Activated CD4-positive, alpha-beta T cell treated with anti-CD3 and anti-CD28 coated beads for 24 hours (primary cell): ENCODE results near the gene ZNF479.
"Not testable (repeated sequence)": the region's sequence is repeated elsewhere in the genome, so short reads cannot be mapped to it uniquely, and the experiment has no call there.

ENCODE experiments used
- DNase-seq, 2 donors: peaks; one replicate each; pipeline ENCODE4 v3.0.0-alpha.2; 2020; ENCODE audit warnings: low read depth in 2 of 2

ZNF479 gene

GRCh38 chr7:57132336-57132735, at the start of gene ZNF479:
TSS of gene ZNF479 (minus strand) at chr7:57132436. CDS start at chr7:57132324, 112 bp downstream.
- not testable (repeated sequence) for DNase-seq

- no peak for DNase-seq
These were observed 49.8 kb upstream of the ZNF479 start for GRCh38 chr7:57182031-57182430.

GRCh38 chr7:57181281-57181680, 49.0 kb upstream of the ZNF479 start:
- DNase-seq: no peak

DNA sequence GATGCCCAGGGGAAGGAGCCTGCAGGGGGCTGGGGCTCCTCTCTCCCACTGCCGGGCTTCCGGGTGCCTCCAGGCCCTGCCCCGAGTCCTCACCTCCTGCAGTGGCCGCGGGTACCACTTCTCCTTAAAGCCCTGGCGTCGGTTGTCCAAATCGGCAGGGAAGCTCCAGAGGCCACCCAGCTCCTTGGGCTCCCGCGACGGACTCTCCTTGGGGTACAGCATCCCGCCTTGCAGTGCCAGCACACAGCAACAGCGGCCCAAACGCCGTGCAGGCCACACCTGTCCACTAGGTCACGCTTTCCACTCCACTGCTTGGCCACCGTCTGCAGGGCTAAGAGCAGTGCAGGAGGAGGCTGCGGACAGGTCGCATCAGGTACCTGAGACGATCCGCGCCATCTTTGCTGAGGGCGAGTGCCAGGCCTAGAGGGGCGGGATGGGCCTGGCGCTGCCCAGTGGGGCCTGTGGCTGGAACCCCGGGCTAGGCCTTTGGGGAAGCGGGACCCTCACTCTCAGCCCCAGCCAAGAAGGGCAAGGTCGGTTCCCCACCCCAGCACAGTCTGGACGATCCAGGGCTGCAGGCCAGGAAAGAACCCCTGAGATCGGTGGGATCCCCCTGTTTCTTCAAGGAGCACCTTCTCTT, 47.7 kb upstream of the ZNF479 start:
- DNase-seq: no peak

DNA sequence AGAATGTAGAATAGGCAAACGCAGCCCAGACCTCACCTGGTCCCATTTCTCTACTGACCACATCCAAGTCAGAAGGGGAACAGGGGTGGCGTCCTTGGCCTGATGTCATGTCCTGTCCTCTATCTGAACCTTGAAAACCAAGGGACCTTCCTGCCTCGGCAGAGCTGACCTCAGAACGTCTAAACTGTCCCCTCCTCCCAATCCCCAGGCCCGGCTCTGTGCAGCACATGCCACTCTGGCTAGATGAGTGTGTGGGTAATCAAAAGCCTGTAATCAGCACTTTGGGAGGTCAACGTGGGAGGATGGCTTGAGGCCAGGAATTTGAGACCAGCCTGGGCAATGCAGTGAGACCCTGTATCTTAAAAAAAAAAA, 46.5 kb upstream of the ZNF479 start:
- no peak for DNase-seq

DNA sequence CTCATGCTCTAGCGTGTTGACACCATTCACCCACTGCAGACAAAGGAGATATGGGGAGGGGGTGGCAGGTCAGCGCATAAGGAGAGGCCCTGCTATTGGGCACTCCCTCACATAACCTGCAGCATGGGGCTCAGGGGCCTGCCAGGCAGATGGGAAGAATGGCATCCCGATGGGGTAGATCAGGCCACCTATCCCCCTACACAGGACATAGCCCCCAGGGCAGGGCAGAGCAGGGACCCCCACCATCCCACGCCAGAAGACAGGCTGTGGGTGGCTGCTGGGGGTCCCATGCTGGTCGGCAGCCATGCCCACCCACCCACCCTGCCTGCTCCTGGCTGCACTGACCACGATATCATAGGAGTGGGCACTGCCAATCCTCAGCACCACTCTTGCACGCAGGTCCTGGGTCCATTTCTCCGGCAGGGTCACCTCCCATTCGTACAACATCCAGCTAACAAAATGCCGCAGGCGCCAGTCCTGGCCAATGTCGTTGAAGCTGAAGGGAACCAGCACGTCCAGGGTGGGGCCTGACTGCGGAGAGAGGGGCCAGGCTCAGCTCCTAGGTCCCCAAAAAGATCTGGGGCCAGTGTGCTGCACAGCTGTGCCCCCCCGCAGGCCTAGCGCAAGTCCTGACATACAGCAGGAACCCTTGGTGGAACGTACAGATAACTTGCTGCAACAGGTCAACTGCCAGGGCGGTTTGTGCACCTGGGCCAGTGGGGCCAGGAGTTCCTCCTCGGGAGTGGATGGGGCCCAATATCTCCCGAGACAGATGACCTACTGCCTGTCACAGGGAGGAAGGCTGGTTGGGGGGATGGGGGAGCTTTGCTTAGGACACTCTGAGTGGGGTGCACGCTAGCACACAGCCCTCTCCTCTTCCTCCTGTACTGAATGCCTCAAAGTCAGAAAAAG, 45.9 kb upstream of the ZNF479 start:
- no peak for DNase-seq

DNA sequence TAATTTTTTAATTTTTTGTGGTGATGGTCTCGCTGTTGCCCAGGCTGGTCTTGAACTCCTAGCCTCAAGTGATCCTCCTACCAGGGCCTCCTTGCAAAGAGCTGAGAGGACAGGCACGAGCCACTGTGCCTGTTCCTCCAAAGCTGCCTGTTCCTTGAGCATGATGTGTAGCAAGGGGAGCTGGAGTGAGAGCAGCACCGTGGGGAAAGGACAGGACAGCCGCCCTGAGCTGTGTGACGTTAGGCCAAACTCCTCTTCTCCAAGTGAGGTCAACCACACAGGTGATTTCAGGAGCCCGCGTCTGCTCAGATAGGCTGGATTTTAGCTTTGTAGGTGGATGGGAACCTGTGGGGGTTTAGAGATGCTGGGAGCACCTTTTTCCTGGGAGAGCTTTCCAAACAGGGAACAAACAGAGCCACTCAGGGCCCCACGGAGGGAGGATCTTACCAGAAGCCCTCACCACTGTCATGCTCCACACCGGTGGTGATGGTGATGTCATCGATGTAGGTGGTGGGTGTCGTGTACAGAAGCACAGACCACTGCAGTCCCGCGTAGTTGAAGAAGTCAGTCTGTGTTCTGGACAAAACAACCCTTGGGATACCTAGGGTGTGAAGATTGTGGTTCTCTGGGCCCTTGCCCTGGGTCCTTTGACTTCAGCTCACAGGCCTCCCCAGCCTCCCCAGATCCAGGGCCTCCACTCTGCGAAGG, 44.8 kb upstream of the ZNF479 start:
- DNase-seq: no peak

DNA sequence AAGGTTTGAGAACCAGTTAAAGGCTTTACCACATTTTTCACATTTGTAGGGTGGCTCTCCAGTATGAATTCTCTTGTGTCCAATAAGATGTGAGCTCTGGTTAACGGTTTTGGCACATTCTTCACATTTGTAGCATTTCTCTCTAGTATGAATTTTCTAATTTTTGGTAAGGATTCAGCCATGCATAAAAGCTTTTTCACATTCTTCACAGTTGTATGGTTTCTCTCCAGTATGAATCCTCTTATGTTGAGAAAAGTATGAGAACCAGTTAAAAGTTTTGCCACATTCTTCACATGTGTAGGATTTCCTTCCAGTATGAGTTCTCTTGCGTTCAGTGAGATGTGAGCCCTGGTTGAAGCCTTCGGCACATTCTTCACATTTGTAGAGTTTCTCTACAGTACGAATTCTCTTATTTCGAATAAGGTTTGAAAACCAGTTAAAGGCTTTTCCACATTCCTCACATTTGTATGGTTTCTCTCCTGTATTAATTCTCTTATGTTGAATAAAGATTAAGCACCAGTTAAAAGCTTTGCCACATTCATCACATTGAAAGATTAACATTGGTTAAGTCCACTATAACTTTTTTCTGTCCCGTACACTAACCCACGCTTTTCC, 33.2 kb upstream of the ZNF479 start:
- DNase-seq: no peak

- not testable (repeated sequence) for DNase-seq
These were observed 12.0 kb downstream of the ZNF479 start for GRCh38 chr7:57120123-57120784.
